NT2/D1 (cell line): ENCODE measurements around the gene BIRC5.
"Not testable (repeated sequence)": the region's sequence is repeated elsewhere in the genome, so short reads cannot be mapped to it uniquely, and the experiment has no call there.

Experiments used
- DNase-seq: peaks from one replicate; pipeline ENCODE4 v3.0.0-alpha.2; 2011; ENCODE audit warnings: low read depth, low spot score
- H3K27me3 ChIP-seq: 2 replicates; pipeline ENCODE4 v1.6.0; 2011; ENCODE audit warnings: mild to moderate bottlenecking; ENCODE audit not compliant: insufficient read length, insufficient read depth
- H3K36me3 ChIP-seq: 2 replicates; pipeline ENCODE4 v1.6.1; 2011; ENCODE audit warnings: mild to moderate bottlenecking, low read length, mixed read lengths; ENCODE audit not compliant: insufficient read depth, insufficient read length
- H3K4me1 ChIP-seq: 2 replicates; pipeline ENCODE4 v1.5.1; 2011; ENCODE audit not compliant: insufficient read depth, insufficient read length
- H3K4me3 ChIP-seq: 2 replicates; pipeline ENCODE4 v1.5.1; 2011; ENCODE audit warnings: low read depth; ENCODE audit not compliant: insufficient read length
- H3K9ac ChIP-seq: 2 replicates; pipeline ENCODE4 v1.6.0; 2011; ENCODE audit warnings: low read depth; ENCODE audit not compliant: insufficient read length
- H3K9me3 ChIP-seq: 2 replicates; pipeline ENCODE4 v1.5.1; 2011; ENCODE audit warnings: mild to moderate bottlenecking, low read length; ENCODE audit not compliant: insufficient read depth
- SUZ12 ChIP-seq: IDR thresholded peaks from 2 replicates; pipeline ENCODE4 v1.6.1; 2011; ENCODE audit not compliant: insufficient read length, insufficient read depth; ENCODE audit errors: extremely low read depth
- YY1 ChIP-seq: IDR thresholded peaks from 2 replicates; pipeline ENCODE4 v1.6.1; 2011; ENCODE audit not compliant: insufficient read length, insufficient read depth
- ZNF274 ChIP-seq: IDR thresholded peaks from 2 replicates; pipeline ENCODE4 v1.6.1; 2011; ENCODE audit warnings: mild to moderate bottlenecking, low read depth, low read length

The BIRC5 gene

GRCh38 chr17:78214016-78214705 lies at the start of gene BIRC5:
Gene BIRC5 (plus strand): TSS chr17:78214253. CDS start chr17:78214317, 64 bp downstream.
- Histone ChIP-seq H3K4me3 (peak within 1 kb of the TSS; percentile 95), H3K4me1 (peaks cover 5% of the 10 kb centered on the region), H3K9ac (peak within 1 kb of the TSS; percentile 98), H3K9me3 (no peaks in the 10 kb centered on the region), H3K36me3 (peaks cover 23% of the 10 kb centered on the region), H3K27me3 (no peaks in the 10 kb centered on the region)
- peak; percentile 74 for DNase-seq
- TF ChIP-seq ZNF274 (no peak), YY1 (peak; percentile 52)

- no peaks in the 10 kb centered on the region for H3K27me3 ChIP-seq
- no peak overlapping the region for H3K4me3 ChIP-seq
- TF ChIP-seq YY1, result no peak
- TF ChIP-seq ZNF274, result no peak
- no peak overlapping the region for H3K9ac ChIP-seq
- no peaks in the 10 kb centered on the region for H3K9me3 ChIP-seq
- no peaks in the 10 kb centered on the region for H3K36me3 ChIP-seq
- H3K4me1 ChIP-seq, result peaks cover 12% of the 10 kb centered on the region
- DNase-seq, result no peak
These were observed 49.1 kb upstream of the BIRC5 start for GRCh38 chr17:78164748-78165607.

- Histone ChIP-seq H3K4me1 (peaks cover 20% of the 10 kb centered on the region), H3K9ac (no peak overlapping the region), H3K36me3 (peaks cover 9% of the 10 kb centered on the region), H3K4me3 (no peak overlapping the region), H3K27me3 (no peaks in the 10 kb centered on the region), H3K9me3 (no peaks in the 10 kb centered on the region)
- DNase-seq, result no peak
- no peak for TF ChIP-seq SUZ12
- no peak for TF ChIP-seq YY1
- TF ChIP-seq ZNF274, result no peak
These were observed 47.6 kb upstream of the BIRC5 start for GRCh38 chr17:78166416-78166815.

- peaks cover 29% of the 10 kb centered on the region for H3K4me1 ChIP-seq
- peak within 1 kb of the TSS; percentile 73 for H3K4me3 ChIP-seq
- peak within 1 kb of the TSS; percentile 86 for H3K9ac ChIP-seq
- peak; percentile 61 for DNase-seq
- no peaks in the 10 kb centered on the region for H3K9me3 ChIP-seq
- no peak for TF ChIP-seq SUZ12
- no peak for TF ChIP-seq YY1
- no peak for TF ChIP-seq ZNF274
- H3K27me3 ChIP-seq, result no peaks in the 10 kb centered on the region
- peaks cover 23% of the 10 kb centered on the region for H3K36me3 ChIP-seq
These were observed 45.7 kb upstream of the BIRC5 start, which contains the start of gene SYNGR2 for GRCh38 chr17:78168242-78168902. Gene SYNGR2 (plus strand): TSS chr17:78168581. CDS start chr17:78168617, 36 bp downstream.

DNA sequence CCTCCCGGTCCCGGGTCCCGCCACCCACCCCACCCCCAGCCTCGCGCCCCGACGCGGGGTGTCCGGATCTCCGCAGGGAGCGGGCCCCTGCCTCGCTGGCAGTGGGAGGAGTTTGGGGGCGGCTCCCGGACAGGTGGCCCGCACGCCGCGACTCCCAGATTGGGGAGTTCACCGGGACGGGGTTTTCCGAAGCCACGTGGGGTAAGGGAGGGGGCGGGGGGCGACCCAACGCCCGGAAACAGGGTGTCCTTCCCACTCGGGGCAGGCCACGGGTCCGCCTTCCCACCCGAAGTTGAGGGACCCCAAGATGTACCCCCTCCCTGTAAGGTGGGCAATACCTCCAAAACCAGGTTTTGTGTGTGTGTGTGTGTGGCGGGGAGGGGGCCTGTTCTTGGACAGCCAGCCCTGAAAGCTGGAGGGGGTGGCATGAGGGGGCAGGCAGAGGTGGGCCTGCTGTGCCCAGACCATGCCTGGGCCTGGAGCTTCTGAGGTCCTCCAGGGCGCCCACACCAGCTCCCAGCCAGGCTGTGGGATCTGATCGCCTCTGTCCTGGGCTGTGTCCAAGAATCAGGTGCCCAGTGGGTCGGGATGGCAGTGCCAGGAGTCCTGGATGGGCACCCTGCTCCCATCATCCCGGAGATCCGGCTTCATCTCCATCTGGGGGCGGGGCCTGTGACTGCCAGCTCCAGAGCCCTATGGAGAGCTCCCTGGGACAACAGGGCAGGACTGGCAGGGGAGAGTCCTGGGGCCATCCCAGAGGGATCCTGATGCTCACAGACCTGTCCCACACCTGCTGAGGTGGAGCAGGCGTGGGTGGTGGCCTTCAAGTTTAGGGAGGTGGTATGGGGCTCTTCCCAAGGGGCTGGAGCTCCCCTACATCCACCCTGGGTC lies 44.9 kb upstream of the BIRC5 start:
- Histone ChIP-seq H3K27me3 (no peaks in the 10 kb centered on the region), H3K36me3 (peaks cover 30% of the 10 kb centered on the region), H3K4me1 (peaks cover 33% of the 10 kb centered on the region), H3K9ac (peak overlapping the region; percentile 86), H3K4me3 (peak overlapping the region; percentile 73), H3K9me3 (no peaks in the 10 kb centered on the region)
- DNase-seq, result no peak
- TF ChIP-seq YY1, result no peak
- no peak for TF ChIP-seq SUZ12
- TF ChIP-seq ZNF274, result no peak

- H3K4me1 ChIP-seq, result peaks cover 43% of the 10 kb centered on the region
- no peaks in the 10 kb centered on the region for H3K9me3 ChIP-seq
- no peaks in the 10 kb centered on the region for H3K27me3 ChIP-seq
- H3K9ac ChIP-seq, result peak overlapping the region; percentile 17
- TF ChIP-seq ZNF274, result no peak
- no peak for TF ChIP-seq YY1
- H3K4me3 ChIP-seq, result no peak overlapping the region
- H3K36me3 ChIP-seq, result peaks cover 48% of the 10 kb centered on the region
- no peak for DNase-seq
These were observed 43.1 kb upstream of the BIRC5 start for GRCh38 chr17:78170692-78171590.

GRCh38 chr17:78171591-78172248 lies 42.3 kb upstream of the BIRC5 start:
- DNase-seq, H3K27me3 ChIP-seq, H3K9me3 ChIP-seq, H3K4me3 ChIP-seq: not testable (repeated sequence)
- peaks cover 55% of the 10 kb centered on the region for H3K36me3 ChIP-seq
- H3K4me1 ChIP-seq, result peaks cover 48% of the 10 kb centered on the region
- peak overlapping the region; percentile 17 for H3K9ac ChIP-seq
